OCI-LY7 (cell line): Measurements from ENCODE around the gene BSG. TPM values are rescaled to one million over a fixed set of nuclear protein-coding genes. Genes with fewer than 3 reads are reported as not detected.

Experiments used
- BruUV-seq: library from RNA; stranded (reverse); fragments of 400-500 nt; replicated peaks from 2 replicates; lab custom pipeline; 2021; lab: Mats Ljungman, UMichigan
- CTCF ChIA-PET: fragments of 300-600 bp; sonication (Branson Sonifier 250); formaldehyde crosslinking; loops from one replicate; lab custom pipeline; 2022; ENCODE audit warnings: antibody characterized with exemption; ENCODE audit not compliant: unreplicated experiment; lab: Charles Lee
- POLR2A ChIA-PET: fragments of 300-600 bp; sonication (Branson Sonifier 250); formaldehyde crosslinking; loops from one replicate; lab custom pipeline; 2022; ENCODE audit warnings: antibody characterized with exemption; lab: Charles Lee
- DNase-seq: peaks from one replicate; pipeline ENCODE4 v3.0.0-alpha.2; 2015; ENCODE audit warnings: low spot score
- H2AFZ ChIP-seq: fragments of 200-600 bp; sonication (generic), shearing (Covaris generic); 2 replicates; pipeline ENCODE4 v1.6.1; 2014; ENCODE audit warnings: mild to moderate bottlenecking, antibody characterized with exemption, low read length, moderate library complexity
- H3K27ac ChIP-seq: fragments of 200-600 bp; sonication (generic); 2 replicates; pipeline ENCODE4 v1.5.1; 2014; ENCODE audit warnings: mixed run types, low read depth, mild to moderate bottlenecking, moderate library complexity, low read length, inconsistent platforms; ENCODE audit not compliant: poor library complexity, severe bottlenecking
- H3K36me3 ChIP-seq: fragments of 200-600 bp; sonication (generic); 2 replicates; pipeline ENCODE4 v1.6.1; 2014; ENCODE audit warnings: mild to moderate bottlenecking, antibody characterized with exemption, low read length, moderate library complexity, mixed read lengths; ENCODE audit not compliant: insufficient read depth
- H3K4me1 ChIP-seq: fragments of 200-600 bp; sonication (generic); 2 replicates; pipeline ENCODE4 v1.5.1; 2014; ENCODE audit warnings: mild to moderate bottlenecking, low read length; ENCODE audit not compliant: insufficient read depth, poor library complexity, severe bottlenecking
- H3K4me2 ChIP-seq: fragments of 200-600 bp; sonication (generic); 2 replicates; pipeline ENCODE4 v1.6.1; 2014; ENCODE audit warnings: mild to moderate bottlenecking, low read length
- H3K4me3 ChIP-seq: fragments of 200-600 bp; sonication (generic); 2 replicates; pipeline ENCODE4 v1.5.1; 2014; ENCODE audit warnings: mild to moderate bottlenecking, low read depth, low read length; ENCODE audit not compliant: poor library complexity, severe bottlenecking
- H3K79me2 ChIP-seq: fragments of 200-600 bp; sonication (generic); 2 replicates; pipeline ENCODE4 v1.6.1; 2016; ENCODE audit warnings: low read depth, mild to moderate bottlenecking, low read length, moderate library complexity, mixed read lengths; ENCODE audit not compliant: insufficient read depth
- H3K9me2 ChIP-seq: fragments of 200-600 bp; sonication (generic); 2 replicates; pipeline ENCODE4 v1.6.1; 2016; ENCODE audit warnings: mild to moderate bottlenecking, low read length, mixed read lengths; ENCODE audit not compliant: insufficient read depth
- H3K9me3 ChIP-seq: fragments of 200-600 bp; sonication (generic); 2 replicates; pipeline ENCODE4 v1.6.1; 2014; ENCODE audit warnings: mild to moderate bottlenecking, mixed run types, low read length, mixed read lengths
- H4K20me1 ChIP-seq: fragments of 200-600 bp; sonication (generic); 2 replicates; pipeline ENCODE4 v1.6.1; 2014; ENCODE audit warnings: mild to moderate bottlenecking, antibody characterized with exemption, low read length, moderate library complexity, mixed read lengths; ENCODE audit not compliant: insufficient read depth
- CTCF ChIP-seq: fragments of 200-600 bp; sonication (generic); conservative IDR thresholded peaks from 2 replicates; pipeline ENCODE4 v1.5.1; 2014; ENCODE audit warnings: mild to moderate bottlenecking, antibody characterized with exemption, low read length, moderate library complexity, mixed read lengths
- EZH2phosphoT487 ChIP-seq: fragments of 200-600 bp; sonication (generic); IDR thresholded peaks from 2 replicates; pipeline ENCODE4 v1.6.1; 2018; ENCODE audit warnings: low read depth, borderline replicate concordance, mild to moderate bottlenecking, mixed run types, antibody characterized with exemption, low read length, moderate library complexity, mixed read lengths
- intact Hi-C: fragments of 100-400 bp; cut with micrococcal nuclease; formaldehyde crosslinking; loops from one replicate; pipeline ENCODE4 v1.10.0; 2022; ENCODE audit not compliant: unreplicated experiment
- total RNA-seq, 2 experiments: library from RNA; depleted of rRNA in 1 of 2; stranded (reverse); fragments of >200 nt in 1 of 2; shearing (Covaris generic) in 1 of 2; gene quantifications; 2 replicates each; pipeline ENCODE4 v1.2.3, GENCODE V29; 2014 to 2022

The BSG gene
- total RNA-seq, 2 experiments from 2014 or later, result 180 to 197 TPM

GRCh38 chr19:531753-532560 lies 40.4 kb upstream of the BSG start, which contains the start of gene CDC34:
TSS of gene CDC34 (plus strand) at chr19:531760. CDS start at chr19:531932, 172 bp downstream.
- intact Hi-C loops, result loop anchor here (5.0 kb wide), 1 partner anchor 40 kb away; the partner anchor contains the start of gene BSG
- peak; percentile 34 for DNase-seq
- H3K4me2 ChIP-seq, result peak within 1 kb of the TSS; percentile 93
- H3K79me2 ChIP-seq, result peaks cover 7% of the 10 kb centered on the region; the same call in 1 of the 2 replicates
- no peaks in the 10 kb centered on the region for H3K9me2 ChIP-seq
- peak within 1 kb of the TSS; percentile 62 for H2AFZ ChIP-seq
- peaks cover 17% of the 10 kb centered on the region for H3K4me1 ChIP-seq
- ChIA-PET CTCF (no interaction called here), POLR2A (interaction anchor here (0.9 to 2.4 kb wide), 3 partner anchors 21 to 40 kb away, joined by 3 to 9 read pairs (median 3); no protein-coding TSS in a partner anchor)
- H3K36me3 ChIP-seq, result peaks cover 9% of the 10 kb centered on the region
- BruUV-seq, result no TSS peak
- H3K27ac ChIP-seq, result peak within 1 kb of the TSS; percentile 50
- peaks cover 8% of the 10 kb centered on the region for H4K20me1 ChIP-seq
- no peaks in the 10 kb centered on the region for H3K9me3 ChIP-seq
- peak within 1 kb of the TSS; percentile 96 for H3K4me3 ChIP-seq
- no peak for TF ChIP-seq CTCF
- no peak for TF ChIP-seq EZH2phosphoT487

- ChIA-PET POLR2A (interaction anchor here (2.4 kb wide), 1 partner anchor 22 kb away, joined by 9 read pairs; no protein-coding TSS in a partner anchor), CTCF (no interaction called here)
- intact Hi-C loops, result loop anchor here (5.0 kb wide), 1 partner anchor 40 kb away; the partner anchor contains the start of gene BSG
- no TSS peak for BruUV-seq
- TF ChIP-seq CTCF (peak; percentile 72), EZH2phosphoT487 (no peak)
- peaks cover 7% of the 10 kb centered on the region; the same call in 1 of the 2 replicates for H3K79me2 ChIP-seq
- peak overlapping the region; percentile 96 for H3K4me3 ChIP-seq
- H2AFZ ChIP-seq, result no peak overlapping the region
- peak; percentile 57 for DNase-seq
- peaks cover 13% of the 10 kb centered on the region for H3K36me3 ChIP-seq
- H3K9me2 ChIP-seq, result no peaks in the 10 kb centered on the region
- no peaks in the 10 kb centered on the region for H3K9me3 ChIP-seq
- peaks cover 8% of the 10 kb centered on the region for H4K20me1 ChIP-seq
- H3K4me1 ChIP-seq, result peaks cover 17% of the 10 kb centered on the region
- H3K4me2 ChIP-seq, result peak overlapping the region; percentile 93
- no peak overlapping the region for H3K27ac ChIP-seq
Observed at GRCh38 chr19:532561-533363, 39.6 kb upstream of the BSG start.
